GM21737 (cell line): ENCODE measurements around the gene KIF3A.

Experiments
- ATAC-seq: cut with Tn5 transposase; IDR thresholded peaks from one replicate; pipeline ENCODE4 v1.9.1; 2021; ENCODE audit warnings: mild to moderate bottlenecking, moderate library complexity; ENCODE audit not compliant: unreplicated experiment

The KIF3A gene

DNA sequence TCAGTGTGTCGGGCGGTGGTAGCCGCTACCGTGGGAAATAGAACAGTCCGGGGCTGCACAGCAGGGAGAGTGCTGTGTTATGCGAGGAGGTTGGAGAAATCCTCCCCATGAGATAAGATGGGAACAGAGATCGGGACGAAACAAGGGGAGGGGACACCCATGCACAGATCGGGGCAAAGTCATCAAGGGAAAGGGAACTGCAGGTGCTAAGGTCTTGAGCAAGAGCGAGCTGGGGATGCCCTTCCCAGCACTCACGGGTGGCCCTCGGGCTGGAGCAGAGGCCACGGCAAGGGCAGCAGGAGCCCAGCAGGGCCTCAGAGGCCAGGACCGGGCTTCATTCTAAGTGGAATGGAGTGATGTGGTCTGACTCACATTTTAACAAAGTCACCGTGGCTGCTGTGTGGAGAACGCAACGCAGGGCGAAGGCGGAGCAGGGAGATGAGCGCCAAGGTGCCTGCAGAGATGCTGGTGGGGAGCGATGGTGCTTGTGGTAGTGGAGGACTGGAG, 71.7 kb downstream of the KIF3A start:
- no peak for ATAC-seq

DNA sequence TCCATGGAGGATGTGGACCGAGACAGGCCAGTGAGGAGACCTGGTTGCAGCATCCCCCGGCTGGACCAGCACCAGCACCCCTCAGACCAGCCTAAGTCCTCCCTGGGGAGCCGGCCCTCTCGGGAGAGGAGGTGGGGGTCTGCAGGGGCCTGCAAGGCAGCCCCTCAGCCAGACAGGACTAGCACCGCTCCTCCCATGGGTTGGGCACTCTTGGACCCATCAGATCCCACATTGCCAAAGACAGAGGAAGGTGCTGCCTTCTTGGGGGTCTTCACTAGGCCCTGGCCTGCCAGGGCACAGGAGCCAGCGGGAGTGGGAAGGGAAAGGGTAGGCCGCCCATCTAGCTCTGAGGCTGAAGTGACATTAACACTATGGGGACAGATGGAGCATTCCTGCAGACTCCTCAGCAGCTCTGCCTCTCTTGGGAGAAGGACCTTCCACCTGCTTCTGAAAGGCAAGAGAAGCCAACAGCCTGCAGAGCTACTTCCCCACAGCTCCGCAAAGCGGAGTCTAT, 72.6 kb downstream of the KIF3A start:
- ATAC-seq: no peak

DNA sequence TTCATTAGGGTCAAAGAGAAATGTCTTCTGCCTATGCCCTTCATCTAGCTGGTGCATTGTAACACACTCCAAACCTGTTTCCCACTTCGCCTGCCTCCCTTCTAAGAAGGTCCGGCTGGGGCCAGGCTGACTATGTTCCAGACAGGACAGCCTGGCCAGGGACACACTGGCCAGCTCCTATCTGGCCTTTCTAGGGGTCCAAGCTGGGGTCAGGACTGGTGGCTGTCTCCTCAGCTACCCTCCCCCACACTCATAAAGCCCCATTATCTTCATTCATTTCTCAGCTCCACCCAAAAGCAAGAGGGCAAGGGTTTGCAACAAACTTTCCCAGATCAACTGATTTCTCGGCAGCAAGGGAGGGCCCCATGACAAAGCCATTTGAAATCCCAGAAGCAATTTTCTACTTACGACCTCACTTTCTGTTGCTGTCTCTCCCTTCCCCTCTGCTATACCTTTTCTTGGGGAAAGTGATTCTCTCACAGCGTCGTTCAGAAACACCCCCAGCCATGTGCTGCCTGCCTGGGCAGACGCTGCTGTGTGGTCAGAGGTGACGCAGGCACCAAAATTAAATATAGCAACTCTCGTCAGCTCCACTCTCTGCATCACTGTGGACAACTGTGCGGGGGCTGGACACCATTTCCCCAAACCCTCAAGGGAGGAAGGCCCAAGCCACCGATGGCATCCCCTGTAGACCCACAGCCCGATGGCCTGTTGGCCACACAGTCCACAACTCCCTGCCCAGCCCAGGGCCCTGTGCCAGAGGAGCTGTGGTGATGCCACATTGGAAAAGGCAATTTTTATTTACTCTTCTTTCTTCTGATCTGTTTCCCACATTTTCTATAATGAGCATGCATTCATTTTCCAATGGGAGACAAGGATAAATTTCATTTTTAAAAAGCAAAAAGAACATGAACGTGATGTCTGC, 73.3 kb downstream of the KIF3A start:
- peak; percentile 40 for ATAC-seq

DNA sequence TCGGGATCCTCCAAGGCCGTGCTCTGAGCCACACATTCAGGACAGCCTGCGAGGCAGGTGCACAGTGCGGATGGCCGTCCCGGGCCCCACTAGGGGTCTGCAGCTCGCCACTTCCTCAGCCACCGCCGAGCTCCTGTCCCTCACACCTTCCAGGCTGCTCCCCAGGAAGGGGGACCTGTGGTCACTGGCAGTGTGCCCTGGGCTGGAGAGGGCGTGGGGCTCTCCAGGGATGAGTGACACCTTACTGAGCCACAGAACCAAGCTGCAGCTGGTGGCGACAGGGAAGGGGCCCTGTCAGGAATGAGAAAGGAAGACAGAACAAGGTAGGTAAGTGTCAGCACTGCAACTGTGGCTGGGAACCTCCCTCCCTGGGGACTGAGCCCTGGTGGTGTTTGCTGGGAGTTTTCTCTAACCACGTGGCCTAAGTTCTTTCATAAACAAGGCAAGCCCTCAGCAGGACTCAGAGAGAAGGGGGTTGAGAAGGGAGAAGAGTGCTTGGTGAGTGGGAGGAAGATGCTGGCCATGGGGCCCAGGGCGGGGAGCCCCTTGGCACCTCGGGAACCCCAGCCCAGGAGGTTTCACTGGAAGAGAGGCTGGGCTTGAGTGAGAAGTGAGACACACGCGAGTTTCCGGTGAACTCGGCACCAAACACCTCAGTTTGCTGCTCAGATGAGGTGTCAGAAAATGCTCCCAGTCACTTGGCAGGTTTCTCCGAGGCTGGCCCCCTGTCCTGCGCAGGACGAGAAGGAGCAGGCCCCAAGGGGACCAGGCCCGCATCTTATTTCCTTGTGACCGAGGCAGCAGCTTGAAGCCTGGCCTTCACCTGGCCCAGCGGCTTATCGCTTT, 74.2 kb downstream of the KIF3A start:
- peak; percentile 54 for ATAC-seq

DNA sequence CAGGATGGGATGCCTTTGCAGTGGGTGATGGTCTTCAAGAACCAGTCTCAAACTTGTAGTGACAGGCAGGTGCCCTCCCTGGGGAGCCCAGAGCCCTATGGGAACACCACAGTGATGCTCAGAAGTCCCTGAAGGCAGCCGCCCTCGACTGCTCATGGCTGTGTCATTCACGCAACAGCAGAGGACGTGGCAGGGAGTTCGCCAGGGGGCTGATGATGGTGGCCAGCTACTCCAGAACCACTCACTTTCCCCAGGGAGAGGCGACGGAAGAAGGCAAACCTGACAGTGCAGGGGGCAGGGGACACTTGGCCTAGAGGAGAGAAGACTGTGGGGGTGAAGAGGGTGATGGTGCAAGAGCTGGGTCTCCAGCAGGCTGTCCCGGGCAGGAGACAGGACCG, 75.3 kb downstream of the KIF3A start:
- no peak for ATAC-seq

DNA sequence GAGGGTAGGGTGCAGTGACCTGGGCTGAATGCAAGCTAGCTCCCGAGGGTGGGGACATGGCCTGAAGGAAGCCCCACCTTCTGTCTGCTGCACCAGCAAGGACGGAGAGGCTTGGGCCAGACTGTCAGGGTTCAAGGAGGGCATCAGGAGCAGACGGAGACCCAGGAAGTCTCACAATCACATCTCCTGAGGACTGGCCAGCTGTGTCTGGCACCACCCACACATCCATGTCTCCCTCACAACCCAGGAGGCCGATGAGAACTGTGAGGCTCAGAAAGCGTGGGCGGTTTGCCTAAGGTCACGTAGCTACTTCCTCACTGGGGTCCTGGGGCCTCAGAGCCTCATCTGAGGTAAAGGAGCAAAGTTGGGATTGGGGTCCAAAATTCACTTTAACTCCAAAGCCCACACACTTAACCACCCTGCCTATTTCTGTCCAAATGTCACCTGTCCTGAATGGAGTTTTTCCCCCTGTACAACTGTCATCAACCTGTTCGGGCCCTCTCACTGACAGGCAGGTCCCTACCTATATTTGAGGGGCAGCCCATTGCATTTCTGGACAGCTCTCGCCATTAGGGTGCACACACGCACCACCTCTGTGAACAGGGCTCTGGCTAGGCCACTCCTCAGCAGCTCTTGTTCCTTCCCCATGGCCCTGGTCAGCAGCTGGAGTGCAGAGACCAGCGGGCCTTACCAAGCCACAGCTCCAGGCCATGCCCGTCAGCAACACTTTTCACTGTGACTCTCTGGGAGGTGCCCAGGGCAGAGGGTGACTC, 75.9 kb downstream of the KIF3A start:
- no peak for ATAC-seq

DNA sequence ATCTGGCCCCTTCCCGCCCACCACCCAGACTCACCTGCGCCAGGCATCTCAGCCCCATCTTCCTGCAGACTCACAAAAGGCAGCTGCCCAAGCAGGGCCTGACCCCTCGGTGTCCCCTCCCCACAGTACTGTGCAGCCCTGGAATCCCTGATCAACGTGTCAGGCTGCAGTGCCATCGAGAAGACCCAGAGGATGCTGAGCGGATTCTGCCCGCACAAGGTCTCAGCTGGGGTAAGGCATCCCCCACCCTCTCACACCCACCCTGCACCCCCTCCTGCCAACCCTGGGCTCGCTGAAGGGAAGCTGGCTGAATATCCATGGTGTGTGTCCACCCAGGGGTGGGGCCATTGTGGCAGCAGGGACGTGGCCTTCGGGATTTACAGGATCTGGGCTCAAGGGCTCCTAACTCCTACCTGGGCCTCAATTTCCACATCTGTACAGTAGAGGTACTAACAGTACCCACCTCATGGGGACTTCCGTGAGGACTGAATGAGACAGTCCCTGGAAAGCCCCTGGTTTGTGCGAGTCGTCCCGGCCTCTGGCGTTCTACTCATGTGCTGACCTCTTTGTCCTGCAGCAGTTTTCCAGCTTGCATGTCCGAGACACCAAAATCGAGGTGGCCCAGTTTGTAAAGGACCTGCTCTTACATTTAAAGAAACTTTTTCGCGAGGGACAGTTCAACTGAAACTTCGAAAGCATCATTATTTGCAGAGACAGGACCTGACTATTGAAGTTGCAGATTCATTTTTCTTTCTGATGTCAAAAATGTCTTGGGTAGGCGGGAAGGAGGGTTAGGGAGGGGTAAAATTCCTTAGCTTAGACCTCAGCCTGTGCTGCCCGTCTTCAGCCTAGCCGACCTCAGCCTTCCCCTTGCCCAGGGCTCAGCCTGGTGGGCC, 77.5 kb downstream of the KIF3A start:
- ATAC-seq: no peak

DNA sequence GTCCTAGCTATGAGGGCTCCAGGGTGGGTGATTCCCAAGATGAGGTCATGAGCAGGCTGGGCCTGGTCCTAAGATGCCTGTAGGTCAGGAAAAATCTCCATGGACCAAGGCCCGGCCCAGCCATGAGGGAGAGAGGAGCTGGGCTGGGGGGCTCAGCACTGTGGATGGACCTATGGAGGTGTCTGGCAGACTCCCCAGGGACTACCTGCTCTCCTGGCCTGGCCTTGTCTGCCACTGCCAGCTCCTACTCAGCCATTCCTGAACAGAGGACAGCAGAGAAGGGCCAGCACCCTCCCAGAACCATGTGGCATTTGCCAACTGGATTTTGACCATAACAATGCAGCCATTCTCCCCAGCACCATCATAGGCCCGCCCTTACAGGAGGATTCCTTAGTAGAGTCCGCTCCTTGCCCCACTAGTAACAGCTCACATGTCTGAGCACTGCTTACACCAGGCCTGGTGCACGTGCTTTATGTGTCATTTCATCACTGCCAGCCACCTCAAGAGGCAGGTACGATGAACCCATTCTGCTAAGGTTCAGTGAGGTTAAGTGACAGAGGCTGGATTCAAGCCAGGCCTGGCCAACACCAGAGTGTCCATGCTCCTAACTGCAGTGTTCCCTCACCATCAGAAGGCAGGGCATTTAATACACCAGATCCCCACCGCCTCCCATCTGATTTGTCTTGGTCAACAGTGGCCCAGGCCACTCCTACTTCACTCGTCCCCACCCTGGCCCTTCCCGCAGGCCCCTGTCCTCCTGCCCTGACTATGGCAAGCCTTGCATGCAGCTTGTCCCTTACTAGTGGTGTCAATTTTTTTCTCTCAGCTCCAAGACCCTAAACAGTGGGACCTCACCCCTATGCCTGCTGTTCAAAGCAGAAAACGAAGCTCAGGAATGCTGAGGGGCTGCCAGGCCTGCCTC, 78.7 kb downstream of the KIF3A start:
- no peak for ATAC-seq

DNA sequence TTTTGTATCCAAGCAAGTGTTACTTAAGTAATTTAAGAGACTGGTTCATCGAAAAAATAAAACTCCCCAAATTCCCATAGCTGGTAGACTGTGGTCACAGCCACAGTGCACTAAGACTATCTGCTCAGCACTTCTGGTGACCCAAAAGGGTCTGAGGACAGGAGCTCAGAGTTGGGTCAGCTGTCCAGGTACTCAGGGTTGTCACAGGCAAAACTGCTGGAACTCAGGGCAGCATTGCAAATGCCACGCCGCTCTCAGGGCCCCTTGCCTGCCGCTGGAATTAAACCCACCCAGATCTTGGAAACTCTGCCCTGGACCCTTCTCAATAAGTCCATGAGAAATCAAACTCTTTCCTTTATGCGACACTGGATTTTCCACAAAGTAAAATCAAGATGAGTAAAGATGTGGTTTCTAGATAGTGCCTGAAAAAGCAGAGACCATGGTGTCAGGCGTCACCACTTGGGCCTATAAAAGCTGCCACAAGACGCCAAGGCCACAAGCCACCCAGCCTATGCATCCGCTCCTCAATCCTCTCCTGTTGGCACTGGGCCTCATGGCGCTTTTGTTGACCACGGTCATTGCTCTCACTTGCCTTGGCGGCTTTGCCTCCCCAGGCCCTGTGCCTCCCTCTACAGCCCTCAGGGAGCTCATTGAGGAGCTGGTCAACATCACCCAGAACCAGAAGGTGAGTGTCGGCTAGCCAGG, 79.5 kb downstream of the KIF3A start, which contains the start of gene IL13:
Gene IL13, plus strand, starts transcription at position 498 of the 705 bp plus-strand sequence. Its CDS starts 14 bp downstream, at position 512.
- no peak for ATAC-seq

DNA sequence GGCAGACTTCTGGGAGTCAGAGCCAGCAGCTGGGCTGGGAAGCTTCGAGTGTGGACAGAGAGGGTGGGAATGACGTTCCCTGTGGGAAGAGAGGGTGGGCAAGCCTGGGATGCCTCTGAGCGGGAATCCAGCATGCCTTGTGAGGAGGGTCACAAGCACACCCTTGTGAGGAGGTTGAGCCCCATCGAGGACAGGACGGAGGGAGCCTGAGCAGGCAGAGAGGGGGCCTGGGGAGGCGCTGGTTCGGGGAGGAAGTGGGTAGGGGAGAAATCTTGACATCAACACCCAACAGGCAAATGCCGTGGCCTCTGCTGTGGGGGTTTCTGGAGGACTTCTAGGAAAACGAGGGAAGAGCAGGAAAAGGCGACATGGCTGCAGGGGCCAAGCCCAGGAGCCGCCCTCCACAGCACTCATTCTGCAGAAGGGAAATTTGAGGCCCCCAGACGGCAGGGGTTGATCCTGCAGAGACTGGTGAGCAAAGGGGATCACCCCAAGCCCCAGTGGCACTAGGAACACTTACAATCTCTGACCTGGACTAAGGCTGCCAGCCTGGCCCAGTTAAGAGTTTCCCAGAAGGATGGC, 80.5 kb downstream of the KIF3A start:
- ATAC-seq: no peak

DNA sequence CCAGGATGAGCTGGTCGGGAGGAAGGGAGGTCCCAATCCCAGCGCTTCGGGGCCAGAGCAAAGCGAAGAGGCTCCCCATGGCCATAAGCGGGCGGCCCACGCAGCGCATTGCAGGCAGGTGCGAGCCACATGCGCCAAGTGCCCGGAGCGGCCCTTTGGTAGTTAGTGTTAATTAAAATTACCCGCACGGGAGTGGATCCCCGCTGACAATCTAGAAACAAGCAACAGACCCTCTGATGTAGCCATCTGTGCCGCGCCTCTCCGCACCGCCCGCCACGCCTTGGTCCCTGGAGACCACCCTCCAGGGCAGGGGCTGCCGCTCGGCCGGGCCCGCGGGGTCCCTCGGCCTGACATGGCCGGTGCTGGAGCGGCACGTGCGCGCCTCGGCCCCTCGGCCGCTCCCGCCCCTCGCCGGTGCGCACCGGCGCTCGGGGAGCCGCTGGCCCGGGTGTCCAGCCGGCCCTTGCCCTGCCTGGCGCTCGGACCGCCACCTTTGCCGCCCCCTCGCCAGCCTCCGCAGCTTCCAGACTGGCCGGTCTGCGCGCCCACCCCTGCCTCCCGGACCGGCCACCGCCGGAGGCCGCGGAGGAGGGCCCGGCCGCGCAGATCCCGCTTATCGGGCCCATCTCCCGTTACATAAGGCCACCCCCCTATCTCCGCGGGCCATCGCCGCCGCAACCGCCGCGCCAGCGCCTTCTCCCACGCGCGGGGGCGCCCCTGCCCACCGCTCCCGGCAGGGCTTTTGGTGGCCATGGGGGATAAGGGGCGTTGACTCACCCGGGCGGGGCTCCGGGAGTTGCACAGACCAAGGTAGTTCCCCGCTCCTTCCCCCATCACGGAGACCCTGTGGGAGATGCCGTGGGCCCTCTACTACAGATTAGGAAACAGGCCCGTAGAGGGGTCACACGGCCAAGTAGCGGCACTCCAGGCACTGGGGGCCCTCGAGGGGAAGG, 81.2 kb downstream of the KIF3A start:
- no peak for ATAC-seq

DNA sequence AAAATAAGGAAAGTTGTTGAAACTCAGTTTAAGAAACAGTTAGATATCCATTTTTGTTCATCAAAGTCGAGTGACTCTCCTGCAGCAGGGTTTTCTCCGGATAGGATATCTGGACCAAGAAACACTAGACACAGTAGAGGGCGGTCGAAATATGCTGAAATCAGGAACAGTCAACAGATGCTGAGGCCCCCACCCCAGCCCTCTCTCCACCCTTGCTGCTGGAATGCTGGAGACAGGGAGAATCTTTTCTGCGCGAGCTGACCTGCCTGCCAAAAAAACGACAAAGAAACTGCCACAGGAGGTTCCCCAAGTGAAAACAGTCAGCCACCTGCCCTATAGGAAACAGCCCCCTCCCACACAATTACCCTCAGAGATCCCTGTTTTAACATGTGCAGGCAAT, 83.6 kb downstream of the KIF3A start:
- no peak for ATAC-seq

DNA sequence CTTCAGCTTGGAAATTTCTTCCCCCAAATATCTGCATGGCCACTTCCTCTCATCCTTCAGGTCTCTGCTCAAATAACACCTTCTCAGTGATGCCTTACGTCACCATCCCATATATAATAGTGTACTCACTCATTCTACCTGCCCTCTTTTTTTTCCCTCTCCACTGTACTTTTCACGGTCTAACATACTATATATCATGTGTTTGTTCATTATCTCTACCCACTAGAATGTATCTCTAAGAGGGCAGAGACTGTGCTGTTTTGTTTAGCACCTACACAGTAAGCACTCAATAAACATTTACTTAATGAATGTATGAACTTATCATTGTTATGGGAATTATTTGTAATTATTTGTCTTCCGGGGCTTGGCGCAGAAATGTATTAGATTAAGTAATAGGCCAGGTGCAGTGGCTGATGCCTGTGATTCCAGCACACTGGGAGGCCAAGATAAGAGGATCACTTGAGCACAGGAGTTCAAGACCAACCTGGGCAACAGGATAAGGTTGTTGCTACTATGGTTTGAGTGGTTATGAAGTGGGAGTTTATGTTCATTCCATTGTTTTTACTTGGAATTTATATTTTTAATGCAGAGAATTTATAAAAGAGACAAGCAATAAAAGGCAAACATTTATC, 85.4 kb downstream of the KIF3A start:
- no peak for ATAC-seq

DNA sequence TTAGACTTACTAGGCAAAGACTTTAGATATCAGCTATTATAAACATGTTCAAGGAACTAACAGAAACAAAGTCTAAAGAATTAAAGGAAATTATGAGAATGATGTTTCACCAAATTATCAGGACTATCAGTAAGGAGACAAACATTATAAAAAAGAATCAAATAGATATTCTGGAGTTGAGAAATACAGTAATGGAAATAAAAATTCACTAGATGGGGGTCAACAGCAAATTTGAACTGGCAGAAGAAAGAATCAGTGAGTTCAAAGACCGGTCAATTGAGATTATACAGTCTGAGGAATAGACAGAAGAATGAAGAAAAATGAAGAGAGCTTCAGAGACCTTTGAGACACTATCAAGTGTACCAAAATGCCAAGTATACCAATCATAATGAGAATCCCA, 89.0 kb downstream of the KIF3A start:
- no peak for ATAC-seq

DNA sequence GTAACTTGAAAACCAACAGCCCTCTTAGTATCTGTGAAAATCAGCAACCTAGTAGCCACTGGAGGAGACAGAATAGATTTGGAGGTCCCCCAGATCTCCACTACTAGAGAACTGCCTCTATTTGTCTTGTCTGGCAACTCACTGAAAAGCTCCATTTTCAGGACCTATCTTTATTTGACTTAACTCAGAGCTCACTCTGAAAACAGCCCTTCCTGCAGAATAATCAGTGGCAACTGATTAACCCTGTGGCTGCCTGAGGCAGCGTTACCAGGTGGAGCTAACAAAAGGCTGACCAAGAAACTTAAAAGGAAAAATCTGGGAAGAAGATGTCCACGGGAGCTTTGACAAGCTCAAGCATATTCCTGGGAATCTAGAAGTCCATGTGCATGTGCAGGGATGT, 89.9 kb downstream of the KIF3A start:
- no peak for ATAC-seq
